GM18867 (cell line): Measurements from ENCODE around the gene DUS2.

ENCODE experiments used
- ATAC-seq: cut with Tn5 transposase; IDR thresholded peaks from one replicate; pipeline ENCODE4 v1.9.1; 2021; ENCODE audit warnings: mild to moderate bottlenecking, moderate library complexity; ENCODE audit not compliant: unreplicated experiment

The DUS2 gene

GRCh38 chr16:68074850-68075555, 51.9 kb downstream of the DUS2 start:
- ATAC-seq = peak; percentile 78

GRCh38 chr16:68075980-68076379, 52.9 kb downstream of the DUS2 start:
- ATAC-seq = no peak

GRCh38 chr16:68076560-68076959, 53.5 kb downstream of the DUS2 start:
- no peak for ATAC-seq

GRCh38 chr16:68077866-68078700, 55.0 kb downstream of the DUS2 start:
- ATAC-seq = no peak

GRCh38 chr16:68078701-68079375, 55.8 kb downstream of the DUS2 start:
- no peak for ATAC-seq

- no peak for ATAC-seq
Measured at GRCh38 chr16:68079376-68079625, 56.2 kb downstream of the DUS2 start.

GRCh38 chr16:68079626-68080344, 56.7 kb downstream of the DUS2 start:
- no peak for ATAC-seq

- no peak for ATAC-seq
Measured at GRCh38 chr16:68081861-68082628, 59.0 kb downstream of the DUS2 start.

GRCh38 chr16:68082629-68083238, 59.6 kb downstream of the DUS2 start:
- no peak for ATAC-seq

GRCh38 chr16:68083239-68083781, 60.2 kb downstream of the DUS2 start:
- ATAC-seq = no peak

GRCh38 chr16:68083861-68084503, 60.9 kb downstream of the DUS2 start:
- ATAC-seq = peak; percentile 1

- peak; percentile 60 for ATAC-seq
Measured at GRCh38 chr16:68084504-68085258, 61.6 kb downstream of the DUS2 start.

- ATAC-seq = peak; percentile 60
Measured at GRCh38 chr16:68085259-68086071, 62.4 kb downstream of the DUS2 start, which contains the start of gene NFATC3. NFATC3 (plus strand) TSS chr16:68085370; CDS start chr16:68085682, 312 bp downstream.

- ATAC-seq = no peak
Measured at GRCh38 chr16:68086336-68086841, 63.3 kb downstream of the DUS2 start.

- ATAC-seq = no peak
Measured at GRCh38 chr16:68086860-68087268, 63.8 kb downstream of the DUS2 start.

- no peak for ATAC-seq
Measured at GRCh38 chr16:68087688-68088087, 64.6 kb downstream of the DUS2 start.
